Activated CD4-positive, CD25-positive, alpha-beta regulatory T cell treated with anti-CD3 and anti-CD28 coated beads, Interleukin-2, amount 50 U/mL, for 72 hours (primary cell): ENCODE data around the gene PPM1D.
"Not testable (repeated sequence)": the region's sequence is repeated elsewhere in the genome, so short reads cannot be mapped to it uniquely, and the experiment has no call there.

ENCODE experiments used
- DNase-seq: peaks from one replicate; pipeline ENCODE4 v3.0.0; 2021

PPM1D gene

GRCh38 chr17:60594170-60594569 is 5.8 kb upstream of the PPM1D start:
- not testable (repeated sequence) for DNase-seq

DNA sequence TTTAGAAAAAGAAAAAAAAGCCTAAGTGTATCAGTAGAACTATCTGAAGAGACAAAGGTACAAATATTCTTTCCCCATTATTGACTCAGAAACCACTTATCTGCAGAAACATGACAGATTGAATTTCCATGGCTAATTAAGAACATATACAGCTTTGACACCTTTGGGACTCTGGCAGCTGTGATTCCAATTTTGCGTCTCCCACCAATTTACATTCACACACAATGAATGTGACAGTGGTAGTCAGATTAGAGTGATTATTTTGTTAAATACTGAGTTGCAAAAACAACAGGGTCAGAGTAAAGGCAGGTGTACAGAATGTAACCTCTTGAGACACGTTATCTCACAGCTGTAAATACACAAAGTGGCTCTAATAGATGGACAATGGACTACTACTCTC is 5.3 kb upstream of the PPM1D start:
- DNase-seq = no peak

- no peak for DNase-seq
Observed at GRCh38 chr17:60597297-60597696, 2.7 kb upstream of the PPM1D start.

DNA sequence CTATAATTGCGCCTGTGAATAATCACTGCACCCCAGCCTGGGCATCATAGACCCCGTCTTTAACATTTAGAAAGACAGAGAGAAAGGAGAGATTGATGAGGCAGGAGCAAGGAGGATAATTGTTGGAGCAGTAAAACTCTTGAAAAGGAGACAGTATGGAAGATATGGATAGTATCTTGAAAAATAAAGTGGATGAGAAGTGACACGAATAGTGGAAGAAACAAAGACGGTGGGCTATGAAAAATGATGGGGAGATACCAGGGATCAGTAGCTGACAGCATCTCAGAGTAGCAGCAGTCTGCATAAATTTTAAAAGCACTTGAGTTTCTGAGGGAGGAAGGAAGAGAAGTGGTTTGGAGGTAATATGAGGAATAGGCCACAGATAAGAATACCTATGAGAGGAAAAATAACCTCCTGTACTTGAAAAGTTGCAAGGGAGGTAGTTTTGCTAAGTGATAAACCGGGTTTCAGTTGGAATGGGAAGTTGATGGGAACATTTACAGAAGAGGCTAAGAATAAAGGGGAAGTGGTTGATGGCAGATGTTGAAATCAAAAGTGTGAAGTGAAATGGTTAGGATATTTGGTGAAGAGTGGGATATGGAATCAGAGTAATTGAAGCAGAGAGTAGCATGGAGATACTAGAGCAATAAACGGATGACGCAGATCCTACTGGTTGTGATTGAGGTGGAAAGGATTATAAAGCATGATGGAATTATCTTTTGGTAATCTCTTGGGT is 1.8 kb upstream of the PPM1D start:
- DNase-seq = no peak

GRCh38 chr17:60599220-60599619 is 773 bp upstream of the PPM1D start:
- no peak for DNase-seq

GRCh38 chr17:60600490-60601446 is 775 bp downstream of the PPM1D start:
- DNase-seq = peak; percentile 62

DNA sequence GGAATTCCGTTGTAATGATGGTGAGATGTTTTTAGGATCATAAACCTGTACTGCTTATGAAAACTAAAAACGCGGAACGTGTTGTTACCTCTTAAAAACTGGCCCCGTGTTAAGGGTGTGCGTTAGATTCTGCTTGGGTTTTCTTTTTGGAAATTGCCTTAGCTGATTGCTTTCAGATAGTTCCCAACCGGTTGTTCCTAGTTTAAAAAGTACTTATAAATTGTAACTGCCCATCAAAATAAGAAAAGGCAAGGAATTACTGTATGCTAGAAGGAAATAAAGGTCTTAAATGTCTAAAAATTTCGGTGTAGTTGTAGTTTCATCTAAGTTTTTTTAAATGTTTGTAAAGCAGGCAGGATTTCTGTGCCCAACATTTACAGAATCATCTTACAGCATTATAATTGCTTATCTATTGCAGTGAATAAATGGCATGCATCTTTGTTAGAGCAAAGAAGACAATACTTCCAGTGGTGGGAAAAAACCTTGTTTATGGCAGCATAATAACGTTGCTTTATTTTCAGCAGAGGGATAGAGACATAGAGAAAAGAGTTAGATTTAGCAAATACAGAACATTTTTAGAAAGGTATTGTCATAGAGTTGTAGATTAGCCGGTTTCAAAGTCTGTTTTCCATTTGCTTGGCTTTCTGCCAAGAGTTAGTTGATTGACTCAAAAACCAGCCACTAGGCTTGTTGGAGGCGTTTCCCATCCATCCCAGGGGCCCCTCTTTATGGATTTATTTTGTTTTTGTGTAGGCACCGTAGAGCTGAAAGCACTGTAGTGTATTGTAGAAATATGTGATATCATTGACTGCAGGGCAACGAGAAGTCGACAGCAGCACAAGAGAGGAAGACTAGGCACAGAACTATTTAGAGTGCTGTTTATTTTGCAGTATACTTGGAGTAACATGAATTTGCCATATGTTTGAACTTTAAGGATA is 1.7 kb downstream of the PPM1D start:
- peak; percentile 34 for DNase-seq

DNA sequence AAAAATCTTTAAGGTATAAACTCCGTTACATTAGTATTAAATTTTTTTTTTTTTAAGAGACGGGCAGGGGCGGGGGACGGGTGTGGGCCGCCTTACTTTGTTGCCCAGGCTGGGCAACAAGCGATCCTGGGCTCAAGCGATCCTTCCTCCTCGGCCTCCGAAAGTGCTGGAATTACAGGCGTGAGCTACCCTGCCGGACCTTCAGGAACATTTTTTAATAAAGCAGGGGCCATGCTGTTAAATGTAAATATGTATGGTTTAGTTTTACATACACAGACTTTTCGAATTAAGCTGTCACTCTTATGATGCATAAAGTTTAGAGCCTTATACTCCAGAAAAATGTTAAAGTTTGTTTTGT is 2.4 kb downstream of the PPM1D start:
- DNase-seq = no peak

GRCh38 chr17:60602871-60603270 is 2.9 kb downstream of the PPM1D start:
- DNase-seq = no peak

DNA sequence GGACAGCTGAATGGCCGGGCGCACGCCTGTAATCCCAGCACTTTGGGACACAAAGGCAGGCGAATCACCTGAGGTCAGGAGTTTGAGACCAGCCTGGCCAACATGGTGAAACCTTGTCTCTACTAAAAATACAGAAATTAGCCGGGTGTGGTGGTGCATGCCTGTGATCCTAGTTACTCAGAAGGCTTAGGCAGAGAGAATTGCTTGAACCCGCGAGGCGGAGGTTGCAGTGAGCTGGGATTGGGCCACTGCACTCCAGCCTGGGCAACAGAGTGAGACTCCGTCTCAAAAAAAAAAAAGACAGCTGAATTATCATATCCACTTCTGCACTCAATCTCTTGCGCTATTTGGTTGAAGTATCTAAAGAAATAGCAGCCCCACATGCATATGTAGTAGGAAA is 3.5 kb downstream of the PPM1D start:
- DNase-seq = not testable (repeated sequence)

DNA sequence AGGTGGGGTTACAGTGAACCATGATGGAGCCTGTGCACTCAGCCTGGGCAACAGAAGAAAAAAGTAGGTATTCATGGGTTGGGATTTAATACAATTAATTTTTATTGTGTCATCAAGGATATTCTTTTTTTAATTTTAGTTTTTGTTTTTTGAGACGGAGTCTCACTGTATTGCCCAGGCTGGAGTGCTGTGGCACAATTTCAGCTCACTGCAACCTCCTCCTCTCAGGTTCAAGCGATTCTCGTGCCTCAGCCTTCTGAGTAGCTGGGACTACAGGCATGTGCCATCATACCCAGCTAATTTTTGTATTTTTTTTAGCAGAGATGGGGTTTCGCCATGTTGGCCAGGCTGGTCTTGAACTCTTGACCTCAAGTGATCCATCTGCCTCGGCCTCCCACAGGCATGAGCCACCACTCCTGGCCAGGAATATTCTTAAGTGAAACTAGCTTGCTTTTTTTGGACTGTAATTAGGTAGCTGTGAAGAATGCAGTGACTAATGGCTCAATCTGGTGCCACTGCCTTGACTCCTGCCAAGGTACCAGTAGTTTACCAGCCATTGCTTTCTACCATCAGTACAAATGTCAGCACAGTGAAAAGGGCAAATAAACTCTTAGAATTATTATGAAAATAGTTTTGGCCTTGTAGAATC is 4.8 kb downstream of the PPM1D start:
- no peak for DNase-seq

DNA sequence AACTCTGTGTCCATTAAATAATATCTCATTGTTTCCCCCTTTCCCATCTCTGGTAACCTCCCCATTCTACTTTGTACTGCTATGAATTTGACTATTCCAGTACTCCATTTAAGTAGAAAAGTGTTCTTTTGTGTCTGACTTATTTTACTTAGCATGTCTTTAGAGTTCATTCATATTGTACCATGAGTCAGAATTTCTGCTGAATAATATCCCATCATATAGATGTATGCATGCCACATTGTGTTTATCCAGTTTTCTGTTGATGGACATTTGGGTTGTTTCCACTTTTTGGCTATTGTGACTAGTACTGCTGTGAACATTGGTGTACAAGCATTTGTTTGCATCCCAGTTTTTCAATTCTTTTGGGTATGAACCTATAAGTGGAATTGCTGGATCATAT is 6.0 kb downstream of the PPM1D start:
- no peak for DNase-seq

- DNase-seq = no peak
Observed at GRCh38 chr17:60610473-60610872, 10.5 kb downstream of the PPM1D start.

DNA sequence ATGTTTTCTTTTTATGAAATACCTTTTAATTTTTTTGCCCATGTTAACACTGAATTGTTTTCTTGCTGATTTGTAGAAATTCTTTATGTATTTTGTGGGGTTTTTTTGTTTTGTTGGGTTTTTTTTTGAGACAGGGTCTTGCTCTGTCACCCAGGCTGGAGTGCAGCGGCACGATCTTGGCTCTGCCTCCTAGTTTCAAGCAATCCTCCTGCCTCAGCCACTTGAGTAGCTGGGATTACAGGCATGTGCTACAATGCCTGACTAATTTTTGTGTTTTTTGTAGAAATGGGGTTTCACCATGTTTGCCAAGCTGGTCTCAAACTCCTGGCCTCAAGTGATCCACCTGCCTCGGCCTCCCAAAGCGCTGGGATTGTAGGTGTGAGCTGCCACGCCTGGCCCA is 11.3 kb downstream of the PPM1D start:
- DNase-seq = not testable (repeated sequence)

GRCh38 chr17:60613325-60613724 is 13.3 kb downstream of the PPM1D start:
- DNase-seq = no peak

GRCh38 chr17:60613796-60614195 is 13.8 kb downstream of the PPM1D start:
- DNase-seq = not testable (repeated sequence)

GRCh38 chr17:60614247-60614646 is 14.3 kb downstream of the PPM1D start:
- not testable (repeated sequence) for DNase-seq

GRCh38 chr17:60615108-60615507 is 15.1 kb downstream of the PPM1D start:
- no peak for DNase-seq

DNA sequence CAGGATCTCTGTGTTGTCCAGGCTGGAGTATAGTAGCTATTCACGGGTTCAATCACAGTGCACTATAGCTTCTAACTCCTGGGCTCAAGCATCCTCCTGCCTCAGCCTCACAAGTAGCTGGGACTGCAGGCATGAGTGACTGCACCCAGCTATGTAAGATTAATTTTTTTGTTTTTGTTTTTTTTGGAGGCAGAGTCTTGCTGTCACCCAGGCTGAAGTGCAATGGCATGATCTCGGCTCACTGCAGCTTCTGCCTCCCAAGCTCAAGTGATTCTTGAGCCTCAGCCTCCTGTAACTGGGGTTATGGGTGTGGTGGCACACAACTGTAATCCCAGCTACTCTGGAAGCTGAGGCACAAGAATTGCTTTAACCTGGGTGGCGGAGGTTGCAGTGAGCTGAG is 15.8 kb downstream of the PPM1D start:
- no peak for DNase-seq

DNA sequence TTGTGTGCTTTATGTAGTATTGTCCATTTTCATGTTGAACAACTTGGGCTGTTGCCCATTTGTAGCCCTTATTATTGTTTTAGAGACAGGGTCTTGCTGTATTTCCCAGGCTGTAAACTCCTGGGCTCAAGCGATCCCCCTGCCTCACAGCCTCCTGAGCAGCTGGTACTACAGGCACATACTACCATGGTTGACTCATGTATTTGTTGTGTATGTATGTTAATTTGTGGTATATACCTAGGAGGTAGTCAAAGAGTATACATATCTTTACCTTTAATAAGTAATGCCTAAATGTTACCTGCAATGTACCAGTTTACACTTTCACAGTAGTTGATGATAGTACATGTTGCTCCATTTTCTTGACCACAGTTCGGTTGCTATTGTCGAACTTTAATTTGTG is 18.1 kb downstream of the PPM1D start:
- no peak for DNase-seq

- DNase-seq = no peak
Observed at GRCh38 chr17:60618854-60619526, 19.0 kb downstream of the PPM1D start.

DNA sequence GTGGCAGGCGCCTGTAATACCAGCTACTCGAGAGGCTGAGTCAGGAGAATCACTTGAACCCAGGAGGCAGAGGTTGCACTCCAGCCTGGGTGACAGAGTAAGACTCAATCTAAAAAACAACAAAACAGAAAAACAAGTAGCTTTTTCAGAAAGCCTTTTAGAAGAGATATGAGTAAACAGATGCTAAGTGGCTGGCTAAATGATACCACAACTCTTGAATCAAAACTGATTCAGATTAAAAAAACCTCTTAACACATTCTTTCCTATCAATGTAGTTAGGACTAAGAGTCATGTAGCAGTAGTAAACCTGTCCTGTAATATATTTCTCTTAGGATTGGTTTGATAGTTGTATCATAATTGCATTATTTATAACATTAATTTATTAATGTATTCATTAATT is 23.0 kb downstream of the PPM1D start:
- no peak for DNase-seq
